HepG2 (cell line): ENCODE measurements around the gene FBXO9.

ENCODE experiments used
- HNRNPH1 ChIP-seq: fragments of 200-400 bp; formaldehyde crosslinking; optimal IDR thresholded peaks from 2 replicates; pipeline ENCODE3; 2017; ENCODE audit warnings: mild to moderate bottlenecking, low read depth, low read length
- REST ChIP-seq, 2 experiments: IDR thresholded peaks; 2 replicates each; pipeline ENCODE4 v1.6.1; 2011 to 2012; ENCODE audit warnings: low read length in 2 of 2, borderline replicate concordance in 1 of 2, low read depth in 1 of 2, mild to moderate bottlenecking in 1 of 2, moderate library complexity in 1 of 2
- SMAD1 ChIP-seq: sonication (generic); formaldehyde crosslinking; IDR thresholded peaks from 2 replicates; pipeline ENCODE4 v1.4.0; 2020; ENCODE audit warnings: missing genetic modification reagents, low read depth, mild to moderate bottlenecking, borderline replicate concordance
- ZNF768 ChIP-seq: sonication (generic); formaldehyde crosslinking; IDR thresholded peaks from 2 replicates; pipeline ENCODE4 v1.4.0; 2020; ENCODE audit warnings: missing genetic modification reagents

- no peak for TF ChIP-seq ZNF768 (CRISPR knock-in tag)
- TF ChIP-seq SMAD1 (CRISPR knock-in tag), result no peak
- no peak for TF ChIP-seq HNRNPH1
- TF ChIP-seq REST (IDR thresholded peaks at IDR 0.05; ENCODE audit: borderline replicate concordance in 1 of 2, low read depth in 1 of 2, low read length in 2 of 2), result no peak
Observed at GRCh38 chr6:53018446-53018845, 46.8 kb upstream of the FBXO9 start.
